K562 treated with DMSO at 1 percent for 12 hours (cell line): Measurements from ENCODE around the gene TDRD5. TPM values are rescaled to one million over a fixed set of nuclear protein-coding genes. Genes with fewer than 3 reads are reported as not detected.

Experiments used
- total RNA-seq: library from RNA; unstranded; fragments of 300-600 nt; gene quantifications from 2 replicates; pipeline ENCODE4 v1.2.3, GENCODE V29; 2022; ENCODE audit not compliant: insufficient read depth

TDRD5 gene, protein sequence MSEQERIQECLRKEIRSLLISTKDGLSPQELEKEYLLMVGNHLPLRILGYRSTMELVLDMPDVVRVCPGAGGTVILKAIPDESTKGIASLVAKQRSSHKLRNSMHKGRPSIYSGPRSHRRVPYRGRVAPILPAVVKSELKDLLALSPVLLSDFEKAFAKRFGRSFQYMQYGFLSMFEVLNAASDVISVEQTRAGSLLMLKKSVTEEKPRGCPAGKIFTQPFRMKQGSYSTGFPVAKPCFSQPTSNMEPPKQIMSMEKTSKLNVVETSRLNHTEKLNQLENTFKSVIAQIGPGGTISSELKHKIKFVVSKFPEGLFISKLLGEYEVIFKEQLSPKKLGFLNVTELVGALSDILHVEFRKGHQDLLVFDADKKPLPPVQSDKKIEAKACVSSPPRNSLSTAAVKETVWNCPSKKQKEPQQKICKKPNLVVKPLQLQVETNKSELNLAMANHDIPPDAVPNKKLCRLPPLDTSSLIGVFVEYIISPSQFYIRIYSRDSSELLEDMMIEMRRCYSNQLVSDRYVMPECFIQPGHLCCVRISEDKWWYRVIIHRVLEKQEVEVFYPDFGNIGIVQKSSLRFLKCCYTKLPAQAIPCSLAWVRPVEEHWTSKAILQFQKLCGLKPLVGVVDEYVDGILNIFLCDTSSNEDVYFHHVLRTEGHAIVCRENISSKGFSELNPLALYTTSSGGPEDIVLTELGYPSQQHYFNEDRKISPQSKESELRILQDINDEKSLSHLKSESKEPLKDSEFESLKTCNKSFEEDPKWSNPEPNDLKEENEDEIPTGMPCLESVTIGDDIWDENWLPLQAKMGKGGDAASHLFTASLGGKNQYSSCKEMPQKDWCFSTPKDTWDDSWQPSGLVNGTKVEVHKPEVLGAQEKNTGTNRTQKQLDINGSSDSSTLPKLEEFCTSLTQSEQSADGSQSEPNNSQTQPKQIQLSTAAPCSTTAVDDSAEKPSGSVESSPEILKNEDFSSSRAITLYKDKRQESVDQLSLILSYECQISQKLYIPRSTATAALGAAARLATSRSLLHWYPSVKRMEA
- total RNA-seq = 0.30 and 0.57 TPM in 2 replicates

DNA sequence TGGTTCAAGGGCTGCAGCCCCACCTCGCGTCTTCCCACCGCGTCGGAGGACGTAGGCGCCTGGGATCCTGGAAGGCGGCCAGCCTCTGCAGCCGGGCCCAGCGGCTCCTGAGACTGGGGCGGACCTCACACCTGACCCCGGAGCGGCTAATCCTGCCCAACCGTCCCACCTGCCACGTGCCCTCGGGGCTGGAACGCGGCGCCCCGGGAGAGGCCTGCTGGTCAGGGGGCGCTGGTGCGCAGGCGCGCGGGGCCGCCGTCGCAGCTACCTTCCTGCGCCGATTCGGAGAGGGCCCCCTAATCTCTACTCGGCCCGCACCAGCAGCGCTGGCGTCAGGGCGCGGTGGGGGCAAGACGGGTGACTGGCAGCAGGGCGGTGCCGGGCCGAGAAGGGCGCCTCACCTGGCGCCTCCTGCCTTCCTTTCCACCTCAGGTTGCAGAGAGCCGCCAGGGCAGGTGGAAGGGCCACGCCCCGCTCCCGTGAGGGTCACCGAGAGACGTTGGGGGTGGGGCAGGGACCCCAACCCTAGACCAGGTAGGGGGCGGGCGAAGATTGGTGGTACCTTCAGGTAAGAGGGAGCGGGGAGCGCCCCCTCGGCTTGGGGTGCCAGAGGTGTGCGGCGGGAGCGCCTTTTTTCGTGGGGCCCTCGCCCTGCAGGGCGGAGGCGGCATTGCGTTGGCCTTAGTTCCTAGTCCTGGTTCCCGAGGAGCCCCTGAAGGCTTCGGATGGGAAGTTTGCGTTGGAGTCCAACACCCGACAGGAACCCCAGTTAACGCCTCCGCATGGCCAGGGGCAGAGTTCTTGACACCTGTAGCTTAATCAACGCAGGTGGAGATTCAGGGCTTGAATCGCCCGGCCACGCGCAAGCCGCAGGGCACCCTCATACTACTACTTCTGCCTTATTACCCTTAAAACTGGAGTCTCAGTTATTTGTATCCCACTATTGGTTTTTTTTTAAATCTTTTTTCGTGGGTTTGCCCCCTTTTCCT is at the start of gene TDRD5:
TDRD5 (plus strand) TSS at position 241 of the 989 bp plus-strand sequence. CDS start 784 bp downstream, outside the sequence.

DNA sequence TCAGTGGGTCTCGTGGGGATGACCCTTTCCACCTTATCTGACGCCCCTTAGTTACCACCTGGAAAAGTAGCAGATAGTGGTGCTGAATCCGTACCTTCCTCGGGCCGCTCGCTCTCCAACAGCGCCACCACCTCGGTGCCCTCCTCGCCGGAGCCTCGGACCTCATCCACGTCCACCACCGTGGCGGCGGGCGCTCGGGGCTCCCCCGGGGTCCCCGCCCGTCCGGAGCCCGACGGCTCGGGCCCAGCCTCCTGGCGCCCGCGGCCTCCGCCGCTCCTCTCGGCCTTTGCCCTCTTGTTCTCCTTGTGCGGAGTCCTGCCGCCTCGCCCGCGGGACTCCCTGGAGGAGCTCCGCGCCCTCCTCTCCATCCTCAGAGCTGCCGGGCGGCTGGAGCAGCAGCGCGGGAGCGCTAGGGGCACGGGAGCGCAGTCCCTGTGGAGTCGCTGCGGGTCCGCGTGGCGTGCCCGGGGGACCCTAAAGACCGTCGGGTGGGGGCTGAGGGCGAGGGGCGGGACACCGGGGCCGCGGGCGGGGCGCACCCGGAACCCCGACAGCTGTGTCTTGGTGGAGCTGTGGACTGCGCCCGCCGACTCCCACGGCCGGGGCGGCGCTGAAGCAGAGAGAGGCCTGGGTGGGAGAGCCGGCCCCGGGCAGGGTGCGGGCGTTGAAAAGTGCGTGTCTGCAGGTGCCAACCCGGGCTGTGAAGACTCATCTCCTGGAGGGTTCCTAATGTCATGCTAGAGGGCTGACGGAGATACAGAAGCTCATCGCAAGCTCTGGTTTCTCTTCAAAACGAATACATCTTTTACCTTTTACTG is 15.9 kb upstream of the TDRD5 start, which contains the start of gene NPHS2:
NPHS2 (minus strand) TSS at position 452 of the 818 bp plus-strand sequence; CDS start at position 368, 84 bp downstream.

Other genes starting within 250 kb of the TDRD5 start
- gene AXDND1, start 225.9 kb upstream of the TDRD5 start, total RNA-seq = not detected in 2 replicates
- not detected in 2 replicates for gene NPHS2, start 15.9 kb upstream of the TDRD5 start, total RNA-seq
- not detected in 2 replicates for gene FAM163A, start 151.5 kb downstream of the TDRD5 start, total RNA-seq